ENCODE results near the gene ARID5B. TPM values are rescaled to one million over a fixed set of nuclear protein-coding genes. Genes with fewer than 3 reads are reported as not detected.

Gene ARID5B
- total and polyA plus RNA-seq, 2 donors (not counting 3 experiments of a cell fraction or from before 2014, with no cell fraction given) = 5.6 to 8.9 TPM

GRCh38 chr10:62000726-62001125, 99.2 kb downstream of the ARID5B start:
- no peak for TF ChIP-seq POLR2AphosphoS5 (IDR thresholded peaks at IDR 0.05; ENCODE audit: insufficient read depth, low read depth, low read length)
- no peak for TF ChIP-seq MYC (IDR thresholded peaks at IDR 0.05; ENCODE audit: low read depth, low read length)
- no peak for TF ChIP-seq CTCF (IDR thresholded peaks at IDR 0.05; ENCODE audit: extremely low read depth in 1 of 2, insufficient read depth in 1 of 2, low read depth in 1 of 2, low read length in 2 of 2)
- no peak for TF ChIP-seq FOS (IDR thresholded peaks at IDR 0.05; ENCODE audit: borderline replicate concordance, insufficient read depth, low read length)
- no peak for TF ChIP-seq POLR2A (IDR thresholded peaks at IDR 0.05; ENCODE audit: low read depth, low read length)
- TF ChIP-seq, protein P1, sequence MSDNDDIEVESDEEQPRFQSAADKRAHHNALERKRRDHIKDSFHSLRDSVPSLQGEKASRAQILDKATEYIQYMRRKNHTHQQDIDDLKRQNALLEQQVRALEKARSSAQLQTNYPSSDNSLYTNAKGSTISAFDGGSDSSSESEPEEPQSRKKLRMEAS (IDR thresholded peaks at IDR 0.05; ENCODE audit: insufficient read depth, insufficient read length) = no peak
- no peak for TF ChIP-seq JUN (IDR thresholded peaks at IDR 0.05; ENCODE audit: borderline replicate concordance, insufficient read depth, insufficient read length, low read depth)
- TF ChIP-seq EZH2 (IDR thresholded peaks at IDR 0.05; ENCODE audit: borderline replicate concordance, low read depth, low read length, severe bottlenecking) = no peak
- no peak for TF ChIP-seq GATA2 (IDR thresholded peaks at IDR 0.05; ENCODE audit: insufficient read depth, insufficient read length, low read depth, low read length)
- POLR2A ChIA-PET = no interaction called here
- H3K9me3 ChIP-seq (replicated peaks; ENCODE audit: control insufficient read depth, insufficient read depth, low read length) = no peaks in the 10 kb centered on the region
- no peaks in the 10 kb centered on the region for H4K20me1 ChIP-seq (replicated peaks; ENCODE audit: control insufficient read depth, extremely low read depth, insufficient read depth, low read length)
- no peak overlapping the region for H3K9ac ChIP-seq (replicated peaks; ENCODE audit: extremely low read depth, insufficient read depth, low read length)
- H3K27me3 ChIP-seq (ENCODE audit: control insufficient read depth in 2 of 2, insufficient read depth in 2 of 2, low read length in 2 of 2) = no peaks in the 10 kb centered on the region
- intact Hi-C loops (cut with micrococcal nuclease) (no loop called here), dilution Hi-C loops (cut with MboI; ENCODE audit: extremely low pct_ligation_motif_present, low sequenced_read_pairs) (no loop called here)
- no peak overlapping the region for H3K4me3 ChIP-seq (replicated peaks in 1 of 3; ENCODE audit: insufficient read depth in 1 of 3, low read depth in 1 of 3, low read length in 3 of 3)
- no peak overlapping the region for H3K27ac ChIP-seq (ENCODE audit: insufficient read depth, low read depth, low read length)
- H3K36me3 ChIP-seq (ENCODE audit: control insufficient read depth in 2 of 2, extremely low read depth in 1 of 2, insufficient read depth in 2 of 2, low read length in 2 of 2) = no peaks in the 10 kb centered on the region
- CTCF ChIA-PET = no interaction called here
- no peak overlapping the region for H2AFZ ChIP-seq (ENCODE audit: low read depth, low read length)
- no peaks in the 10 kb centered on the region for H3K9me1 ChIP-seq (replicated peaks; ENCODE audit: control insufficient read depth, extremely low read depth, insufficient read depth, low read length)
- no TSS peak for BruUV-seq (replicated peaks)
- H3K79me2 ChIP-seq (ENCODE audit: control insufficient read depth, insufficient read depth, low read length) = no peaks in the 10 kb centered on the region
- FAIRE-seq (no peak), DNase-seq (ENCODE audit: low read depth, low spot score) (no peak)
- H3K4me2 ChIP-seq (ENCODE audit: insufficient read depth, low read length) = no peak overlapping the region
- no peaks in the 10 kb centered on the region for H3K4me1 ChIP-seq (ENCODE audit: control insufficient read depth, extremely low read depth, insufficient read depth, low read length)

Data from endothelial cell of umbilical vein (primary cell).